GM12891 (cell line): ENCODE measurements around the gene DMD.

Source experiments
- POLR2A ChIP-seq: IDR thresholded peaks from 2 replicates; pipeline ENCODE4 v1.6.1; 2011; ENCODE audit warnings: low read depth, low read length, control low read depth
- POLR2AphosphoS5 ChIP-seq: IDR thresholded peaks from 2 replicates; pipeline ENCODE4 v1.6.1; 2011; ENCODE audit warnings: low read depth, low read length, control low read depth
- POU2F2 ChIP-seq: IDR thresholded peaks from 2 replicates; pipeline ENCODE4 v1.6.1; 2011; ENCODE audit warnings: low read depth, mild to moderate bottlenecking, control low read depth, low read length, moderate library complexity
- SPI1 ChIP-seq: IDR thresholded peaks from 2 replicates; pipeline ENCODE4 v1.6.1; 2011; ENCODE audit warnings: low read depth, low read length, control low read depth
- TAF1 ChIP-seq: IDR thresholded peaks from 2 replicates; pipeline ENCODE4 v1.6.1; 2011; ENCODE audit warnings: low read depth, low read length, control low read depth

DNA sequence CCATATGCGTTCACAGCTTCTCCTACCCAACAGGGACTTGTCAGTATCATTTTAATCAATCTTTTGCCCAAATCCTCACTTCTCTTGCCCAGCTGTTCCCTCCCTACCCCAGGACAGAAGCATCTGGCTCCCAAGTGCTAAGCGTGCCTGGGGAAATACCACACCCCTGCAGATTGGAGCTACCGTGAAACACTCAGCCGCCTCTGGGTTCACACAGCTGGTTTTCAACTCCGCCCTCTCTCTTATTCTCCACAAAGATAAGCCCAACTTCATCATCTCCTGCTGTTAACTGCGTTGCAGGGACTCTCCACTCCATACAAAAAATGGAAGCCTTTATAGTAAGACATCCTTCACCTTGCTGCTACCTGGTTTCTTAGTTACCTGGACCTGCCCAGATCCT lies 1992.2 kb downstream of the DMD start:
- no peak for TF ChIP-seq POLR2A
- no peak for TF ChIP-seq TAF1
- no peak for TF ChIP-seq POLR2AphosphoS5
- no peak for TF ChIP-seq SPI1
- TF ChIP-seq POU2F2, result no peak
